SW 1271 (cell line): ENCODE results near the gene UTP11.

Experiments used
- DNase-seq, 2 experiments: peaks; one replicate each; lab custom pipeline; 2025; lab: John Stamatoyannopoulos, UW

UTP11 gene

DNA sequence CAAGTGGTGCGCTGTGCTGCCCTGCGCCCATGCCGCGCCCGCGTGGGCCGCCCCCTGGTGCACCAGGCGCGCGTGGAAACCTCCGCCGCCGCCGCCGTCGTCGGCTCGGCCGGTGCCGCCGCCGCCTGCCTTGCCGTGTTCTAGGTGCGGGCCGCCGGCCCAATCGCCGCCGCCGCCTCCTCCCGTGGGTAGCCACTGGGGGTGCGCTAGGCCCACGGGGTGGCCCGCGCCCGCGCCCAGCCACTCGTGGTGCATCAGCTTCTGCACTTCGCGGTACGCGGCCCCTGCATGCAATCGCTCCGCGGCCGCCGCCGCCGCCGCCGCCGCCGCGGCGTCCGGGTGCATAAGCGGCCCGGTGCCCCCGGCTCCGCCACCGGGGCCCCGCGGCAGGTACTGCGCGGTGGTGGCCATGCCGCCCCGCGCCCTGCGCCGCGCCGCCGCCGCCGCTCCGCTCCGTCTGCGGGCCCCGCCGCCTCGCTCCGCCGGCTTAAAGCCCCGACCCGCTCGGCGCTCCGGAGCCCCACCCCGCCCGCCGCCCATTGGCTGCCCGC, 33.9 kb downstream of the UTP11 start, which contains the start of gene POU3F1:
POU3F1 (minus strand) TSS at position 461 of the 551 bp plus-strand sequence; CDS start at position 411, 50 bp downstream.
- no peak for DNase-seq

DNA sequence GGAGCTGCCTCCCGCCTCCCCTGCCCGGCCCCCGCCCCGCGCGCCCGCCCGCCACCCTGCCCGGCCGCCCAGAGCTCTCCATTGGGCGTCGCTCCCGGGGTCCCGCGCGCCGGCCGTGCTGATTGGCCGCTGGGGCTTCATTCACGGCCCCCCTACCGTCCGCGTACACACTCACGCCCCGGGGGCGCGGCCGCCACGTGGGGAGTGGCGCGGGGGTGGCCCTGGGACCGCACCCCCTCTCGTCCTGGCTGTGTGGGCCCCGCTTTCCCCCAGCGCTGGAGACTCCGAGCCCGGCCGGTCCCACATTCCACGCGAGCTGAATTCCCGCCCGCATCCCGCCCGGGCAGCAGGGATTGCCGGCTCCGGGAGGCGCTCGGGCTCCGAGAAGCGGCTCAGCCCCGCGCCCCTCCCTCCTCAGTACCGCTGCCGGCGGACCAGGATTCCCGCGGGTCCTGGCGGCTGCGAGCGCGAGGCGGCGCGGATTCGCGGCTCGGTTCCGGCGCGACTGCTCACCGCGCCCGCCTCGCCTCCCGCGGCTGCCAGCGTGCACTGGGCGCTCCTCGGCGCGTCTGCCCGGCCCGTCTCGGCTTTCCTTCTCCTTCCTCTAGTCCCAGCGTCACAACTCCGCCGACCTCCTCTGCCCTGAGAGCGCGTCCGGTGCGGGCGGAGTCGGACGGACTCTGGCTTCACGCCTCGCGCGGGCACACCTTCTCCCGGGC, 34.5 kb downstream of the UTP11 start:
- DNase-seq, result peak; percentile 60 to 72

DNA sequence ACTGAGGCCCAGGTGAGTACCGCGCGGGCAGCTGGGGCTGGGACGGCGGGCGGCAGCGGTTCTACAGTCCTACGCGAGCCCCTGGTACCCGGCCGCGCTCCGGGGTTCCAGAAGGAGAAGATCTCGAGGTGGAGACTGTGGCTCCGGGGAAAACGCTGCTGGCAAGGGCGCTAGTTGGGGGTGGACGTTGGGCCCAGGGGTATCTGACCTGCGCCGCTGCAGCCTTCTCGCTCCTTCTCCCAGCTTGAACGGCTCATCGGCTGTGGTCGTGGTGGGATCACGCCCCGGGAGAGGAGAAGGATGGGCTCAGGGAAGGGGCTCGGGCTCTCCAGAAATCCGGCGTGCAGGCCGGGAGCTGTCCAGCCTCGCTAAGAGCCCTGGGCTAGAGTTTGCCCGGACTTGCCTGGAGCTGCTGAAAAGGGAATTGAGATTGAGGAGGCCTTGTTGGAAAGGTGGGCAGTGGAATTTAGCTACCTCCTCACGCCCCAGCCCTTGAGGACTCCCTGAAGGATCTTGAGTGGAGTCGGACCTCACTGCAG, 35.1 kb downstream of the UTP11 start:
- DNase-seq, result no peak

DNA sequence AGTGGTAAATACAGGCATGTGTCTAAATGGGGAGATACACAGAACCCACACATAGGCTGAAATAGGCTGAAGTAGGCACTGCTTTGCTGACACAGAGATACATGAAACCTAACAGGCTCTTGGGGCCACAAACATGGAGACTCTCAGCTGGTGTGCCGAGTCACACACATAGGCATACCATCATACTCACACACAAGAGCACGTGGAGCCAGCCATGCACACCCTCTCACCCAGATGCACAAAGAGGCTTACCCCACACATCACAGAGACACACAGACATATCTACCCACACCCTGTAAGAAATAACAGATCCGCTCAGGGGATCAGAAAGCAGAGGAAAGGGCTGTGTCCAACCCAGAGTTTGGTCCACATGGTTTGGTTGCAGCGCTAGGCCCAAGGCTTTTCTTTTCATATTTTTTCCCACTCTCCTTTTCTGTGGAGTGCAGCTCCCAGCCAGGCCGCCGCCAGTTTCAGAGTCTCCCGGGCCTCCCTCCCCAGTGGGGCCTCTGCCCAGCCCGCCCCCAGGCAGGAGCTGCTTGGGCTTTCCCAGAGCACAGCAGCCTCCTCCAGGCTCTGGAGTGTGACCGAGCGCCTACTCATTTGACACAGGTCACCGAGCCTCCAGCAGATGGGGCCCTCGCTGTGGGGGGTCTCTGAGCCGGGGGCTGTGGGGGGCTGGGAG, 38.0 kb downstream of the UTP11 start:
- no peak for DNase-seq

DNA sequence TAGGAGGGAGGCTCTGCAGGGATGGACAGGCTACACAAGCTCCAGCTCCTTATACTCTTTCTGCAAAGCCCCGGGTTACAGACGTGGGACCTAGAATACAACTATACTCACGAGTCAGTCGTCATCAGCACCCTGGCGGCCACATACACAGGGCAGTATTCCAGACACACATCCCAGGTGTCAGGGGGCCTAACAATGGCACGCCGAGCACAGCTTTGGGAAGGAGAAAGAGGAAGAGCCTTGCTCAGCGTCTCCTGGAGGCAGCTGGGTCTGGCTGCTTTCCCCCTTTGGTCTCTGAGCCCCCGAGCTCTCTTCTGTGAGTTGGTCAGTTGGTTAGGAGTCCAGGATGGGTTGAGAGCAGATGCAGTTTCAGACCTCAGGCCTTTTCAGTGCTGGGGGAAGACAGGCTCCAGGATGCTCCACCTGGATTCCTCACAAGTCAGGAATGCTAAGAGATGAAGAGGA, 38.6 kb downstream of the UTP11 start:
- DNase-seq, result no peak

DNA sequence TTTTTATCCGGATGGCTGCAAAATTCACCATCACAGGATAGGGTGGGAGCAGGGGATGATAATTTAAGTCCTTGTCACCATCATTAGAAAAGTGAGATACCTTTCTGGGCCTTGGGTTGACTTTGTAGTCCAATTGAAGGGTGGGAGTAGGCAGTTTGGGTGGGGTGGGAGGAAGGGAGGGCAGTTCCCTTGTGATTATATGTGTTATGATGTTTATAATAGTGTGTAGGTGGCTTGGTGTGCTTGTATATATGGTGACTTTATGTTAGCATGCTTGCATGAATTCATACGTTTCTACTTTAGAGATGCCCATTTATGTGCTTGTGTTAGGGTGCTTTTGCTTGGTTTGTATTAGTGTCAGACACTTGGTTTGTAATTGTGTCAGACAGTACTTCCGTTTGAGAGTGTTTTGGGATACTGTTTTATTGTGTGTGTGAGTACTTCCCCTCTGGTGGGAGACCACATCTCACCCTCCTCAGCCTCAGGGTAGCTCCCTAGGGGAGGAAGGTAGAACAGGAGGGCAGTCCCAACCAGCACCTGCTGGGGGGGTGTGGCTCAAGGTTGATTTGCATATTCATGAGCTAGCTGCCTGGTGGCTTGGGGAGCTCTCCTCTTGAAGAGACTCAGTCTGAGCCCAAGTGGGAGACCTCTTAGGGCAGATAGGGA, 40.3 kb downstream of the UTP11 start:
- no peak for DNase-seq

DNA sequence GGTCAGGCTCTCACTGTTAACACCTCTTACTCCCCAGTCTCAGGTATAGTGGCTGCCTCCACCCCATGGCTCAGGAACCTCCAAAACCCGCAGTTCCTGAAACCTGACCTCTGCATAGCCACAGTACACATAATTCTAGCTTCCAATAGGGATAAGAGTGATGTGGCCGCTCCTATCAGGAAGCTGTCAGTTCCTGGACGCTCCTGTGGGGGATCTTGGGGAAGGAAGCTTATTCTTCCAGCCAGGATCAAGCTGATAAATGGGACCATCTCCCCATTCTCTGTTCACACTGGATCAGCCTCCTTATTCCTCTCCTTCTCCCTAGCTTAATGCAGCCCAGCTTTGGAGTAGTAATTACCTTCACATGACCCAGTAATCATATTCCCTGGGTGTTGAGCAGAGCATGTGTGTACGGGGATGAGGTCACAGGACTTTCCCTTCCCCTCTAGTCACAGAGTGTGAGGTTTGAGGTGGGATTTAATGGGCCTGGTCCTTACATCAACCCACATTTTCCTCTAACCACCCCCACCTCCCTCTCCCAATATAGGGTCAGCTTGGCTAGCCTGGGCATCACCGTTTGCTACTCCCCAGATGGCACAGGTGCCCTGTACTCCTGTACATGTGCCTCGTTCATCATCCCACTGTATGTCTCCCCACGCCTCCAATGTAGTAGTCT, 41.0 kb downstream of the UTP11 start:
- DNase-seq, result no peak

DNA sequence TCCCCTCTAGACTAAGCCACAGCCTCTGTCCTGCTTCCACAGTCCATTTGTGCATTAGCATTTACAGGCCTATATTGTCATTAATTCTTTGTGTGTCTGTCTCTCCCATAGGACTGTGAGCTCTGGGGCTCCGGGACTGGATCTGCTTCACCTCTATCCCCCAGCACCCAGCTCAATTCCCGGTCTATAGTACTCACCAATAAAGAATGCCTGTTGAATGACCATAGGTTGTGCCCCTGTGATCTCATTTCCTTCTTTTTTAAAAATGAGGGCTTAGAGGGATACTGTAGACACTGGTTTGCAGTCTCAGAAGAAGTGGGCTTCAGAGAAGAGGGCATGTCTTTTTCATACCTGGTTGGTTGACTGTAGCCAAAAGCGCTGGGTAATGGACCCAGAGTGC, 42.9 kb downstream of the UTP11 start:
- no peak for DNase-seq

DNA sequence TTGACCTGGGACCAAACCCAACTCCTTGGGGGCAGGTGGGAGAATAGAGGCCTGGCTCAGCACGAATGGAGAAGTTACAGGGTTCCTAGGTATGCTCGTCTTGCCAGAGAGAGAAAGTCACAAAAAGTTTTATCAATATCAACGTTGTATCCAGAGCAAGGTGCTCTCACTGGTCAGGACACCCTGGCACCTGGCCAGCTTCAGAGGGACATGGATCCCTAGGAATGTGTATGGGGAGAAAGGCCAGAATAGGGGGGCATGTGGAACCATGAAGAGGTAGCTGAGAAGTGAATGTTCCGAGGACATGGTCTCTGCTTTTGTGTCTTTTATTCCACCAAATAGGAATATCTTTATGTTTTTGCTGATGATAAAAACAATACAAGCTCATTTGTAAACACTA, 43.4 kb downstream of the UTP11 start:
- no peak for DNase-seq

DNA sequence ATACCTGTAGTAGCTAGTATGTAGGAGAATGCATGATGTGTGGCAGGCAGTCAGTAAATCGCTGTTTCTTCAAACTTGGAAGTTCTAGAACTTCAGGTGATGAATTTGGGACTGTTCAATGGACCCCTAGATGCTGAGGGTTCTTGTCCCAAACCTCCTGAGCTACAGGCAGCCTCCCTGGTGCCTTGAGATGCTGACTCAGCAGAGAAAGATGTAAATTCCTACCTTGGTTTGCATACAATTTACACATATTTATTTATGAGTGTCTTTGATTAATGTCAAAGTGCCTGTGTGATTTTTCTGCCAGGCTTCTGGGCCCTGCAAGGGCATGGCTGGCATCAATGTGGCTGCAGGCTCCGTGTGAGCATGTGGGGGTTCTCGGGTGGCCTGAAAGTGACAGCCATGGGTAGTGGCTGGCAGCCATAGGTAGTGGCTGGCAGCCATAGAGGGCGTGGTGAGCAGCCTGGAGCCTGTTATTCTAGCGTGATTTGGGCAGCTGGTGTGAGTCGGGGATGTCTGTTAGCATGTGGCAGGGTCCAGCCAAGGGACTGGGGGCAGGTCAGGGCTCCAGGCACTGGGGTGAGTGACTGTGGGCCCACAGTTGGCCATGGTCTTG, 47.2 kb downstream of the UTP11 start:
- no peak for DNase-seq

DNA sequence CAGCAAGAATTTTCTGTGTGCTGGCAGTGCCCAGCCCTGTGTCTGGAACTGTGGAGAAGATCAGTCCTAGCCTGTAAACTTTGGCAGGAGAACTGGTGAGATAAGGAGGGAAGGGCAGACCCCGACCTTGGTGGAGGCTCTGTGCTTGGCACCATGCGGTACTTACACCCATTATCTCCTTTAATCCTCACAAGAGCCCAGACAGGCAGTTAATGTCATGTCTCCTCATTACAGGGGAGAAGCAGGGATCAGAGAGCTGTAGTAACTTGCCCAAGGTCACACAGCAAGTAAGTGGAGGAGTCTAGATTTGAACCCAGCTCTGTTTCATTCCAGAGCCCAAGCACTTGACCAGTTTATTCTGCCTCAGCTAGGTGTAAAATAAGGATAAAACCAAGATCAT, 48.0 kb downstream of the UTP11 start:
- DNase-seq, result no peak

DNA sequence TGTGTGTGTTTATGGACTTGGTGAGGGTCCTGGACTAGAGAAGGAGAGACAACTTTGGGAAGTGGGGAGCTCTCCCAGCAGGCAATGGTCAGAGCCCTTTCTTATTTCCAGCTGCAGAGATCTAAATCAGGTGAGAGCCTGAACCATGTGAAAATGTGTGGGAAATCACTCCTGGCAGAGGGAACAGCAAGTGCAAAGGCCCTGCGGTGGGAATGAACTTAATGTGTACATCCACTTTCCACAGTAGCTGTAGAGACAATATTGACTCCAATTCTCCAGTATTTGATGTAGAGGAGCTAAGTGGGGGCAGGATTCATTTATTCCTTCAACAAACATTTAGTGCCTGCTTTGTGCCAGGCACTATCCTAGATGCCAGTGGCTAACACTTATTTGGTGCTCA, 48.8 kb downstream of the UTP11 start:
- no peak for DNase-seq

DNA sequence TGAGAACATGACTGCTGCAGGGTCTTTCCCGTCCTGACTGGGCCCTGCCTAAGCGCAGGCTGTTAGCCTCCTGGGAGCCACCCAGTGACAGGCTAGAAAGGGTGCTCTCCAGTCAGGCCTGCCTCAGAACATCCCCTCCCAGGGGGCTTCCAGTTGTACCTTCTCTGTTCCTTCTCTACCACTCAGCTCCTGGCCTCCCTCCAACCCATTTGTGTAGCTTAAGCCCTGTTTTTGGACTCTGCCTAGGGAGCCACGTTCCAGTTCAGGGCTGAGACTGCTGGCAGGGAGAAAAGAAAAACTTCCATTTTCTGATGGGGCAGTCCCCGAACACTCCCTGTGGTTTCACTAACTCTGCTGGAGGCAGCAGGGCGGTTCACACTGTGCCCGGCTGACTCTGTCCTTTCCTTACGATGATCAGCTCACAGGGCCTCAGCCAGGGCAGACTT, 49.4 kb downstream of the UTP11 start:
- no peak for DNase-seq

DNA sequence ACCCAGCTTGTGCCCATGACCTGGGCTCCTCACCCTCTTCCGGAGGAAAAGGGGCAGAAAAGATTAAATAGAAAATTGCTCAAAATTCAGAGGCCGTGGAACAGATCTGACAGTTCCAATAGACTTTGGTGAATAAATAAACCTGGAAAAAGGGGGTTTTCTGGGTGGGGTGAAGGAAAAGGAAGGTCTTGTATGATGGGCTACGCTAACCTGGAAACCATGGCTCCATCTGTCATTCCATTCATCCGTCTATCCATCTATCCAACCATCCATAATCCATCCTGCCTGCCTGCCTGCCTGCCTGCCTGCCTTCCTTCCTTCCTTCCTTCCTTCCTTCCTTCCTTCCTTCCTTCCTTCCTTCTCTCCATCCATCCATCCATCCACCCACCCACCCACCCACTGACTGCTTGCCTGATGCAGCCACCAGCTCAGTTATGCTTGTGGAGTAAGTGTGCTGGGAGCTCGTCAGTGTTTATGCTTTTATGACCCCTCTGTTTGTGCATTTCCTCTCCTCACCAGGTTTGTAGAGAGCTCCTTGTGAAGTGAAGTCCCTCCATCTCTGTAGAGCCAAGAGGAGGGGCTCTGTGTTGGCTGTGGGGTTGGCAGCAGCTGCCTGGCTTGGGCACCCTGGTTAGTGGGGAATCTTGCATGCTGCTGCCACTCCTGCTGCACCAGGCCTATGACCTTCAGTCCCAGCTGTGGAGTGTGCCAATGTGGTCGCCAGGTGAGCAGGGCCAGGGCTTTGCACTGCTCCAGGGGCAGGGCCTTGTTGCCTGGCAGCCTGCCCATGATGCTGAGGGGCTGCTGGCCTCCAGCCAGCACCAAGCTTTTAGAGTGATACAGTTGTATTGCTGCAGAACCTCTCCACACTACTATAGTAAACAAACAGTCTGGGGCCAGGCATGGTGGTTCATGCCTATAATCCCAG, 50.1 kb downstream of the UTP11 start:
- DNase-seq, result no peak

DNA sequence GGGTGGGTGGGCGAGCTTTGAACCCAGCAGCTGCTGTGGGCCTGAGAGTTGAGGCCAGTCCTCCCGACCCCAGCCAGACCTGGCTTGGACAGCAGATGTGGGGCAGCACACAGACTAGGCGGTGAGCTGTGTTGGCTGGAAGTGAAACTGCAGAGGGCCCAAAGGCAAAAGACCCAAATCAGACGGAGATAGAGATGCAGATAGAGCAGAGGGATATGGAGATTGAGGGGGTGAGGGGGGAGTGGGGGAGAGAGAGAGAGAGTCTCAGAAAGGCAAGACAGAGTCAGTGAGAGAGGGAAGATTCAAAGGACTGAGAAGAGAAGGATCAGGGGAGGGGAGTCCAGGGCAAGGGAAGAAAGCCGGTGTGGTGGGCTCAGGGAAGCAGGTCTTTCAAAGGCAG, 51.1 kb downstream of the UTP11 start:
- no peak for DNase-seq

DNA sequence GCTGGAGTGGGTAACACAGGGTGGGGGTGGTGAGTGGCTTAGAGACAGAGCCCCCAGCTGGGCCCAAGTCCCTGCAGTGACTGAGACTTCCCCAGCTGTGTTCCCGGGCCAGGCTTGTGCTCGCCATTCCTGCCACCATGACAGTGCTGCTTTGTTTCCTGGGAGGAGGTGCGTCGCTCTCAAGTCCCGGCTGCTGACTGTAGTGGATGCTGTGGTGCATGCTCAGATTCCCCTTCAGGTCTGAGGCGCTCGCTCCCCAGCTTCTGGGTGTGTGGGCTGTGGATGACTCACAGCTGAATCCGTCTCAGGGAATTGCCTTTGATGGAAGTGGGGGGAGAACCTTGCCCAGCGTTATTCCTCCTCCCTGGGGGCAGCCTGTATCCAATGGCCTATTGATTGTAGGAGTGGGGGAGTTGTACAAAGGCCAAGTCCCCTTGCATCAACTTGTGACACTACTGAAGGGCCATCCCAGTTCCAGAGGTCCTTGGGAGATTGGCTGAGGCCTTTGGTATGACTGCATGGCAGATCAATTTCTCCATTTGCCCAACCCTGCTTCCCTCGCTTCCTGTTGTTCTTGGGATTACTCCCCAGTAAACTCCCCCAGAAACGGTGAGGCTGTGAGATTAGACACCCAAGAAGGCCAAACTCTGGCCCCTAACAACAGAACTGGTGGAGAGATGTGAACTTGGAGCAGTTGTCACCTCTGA, 51.8 kb downstream of the UTP11 start:
- no peak for DNase-seq

DNA sequence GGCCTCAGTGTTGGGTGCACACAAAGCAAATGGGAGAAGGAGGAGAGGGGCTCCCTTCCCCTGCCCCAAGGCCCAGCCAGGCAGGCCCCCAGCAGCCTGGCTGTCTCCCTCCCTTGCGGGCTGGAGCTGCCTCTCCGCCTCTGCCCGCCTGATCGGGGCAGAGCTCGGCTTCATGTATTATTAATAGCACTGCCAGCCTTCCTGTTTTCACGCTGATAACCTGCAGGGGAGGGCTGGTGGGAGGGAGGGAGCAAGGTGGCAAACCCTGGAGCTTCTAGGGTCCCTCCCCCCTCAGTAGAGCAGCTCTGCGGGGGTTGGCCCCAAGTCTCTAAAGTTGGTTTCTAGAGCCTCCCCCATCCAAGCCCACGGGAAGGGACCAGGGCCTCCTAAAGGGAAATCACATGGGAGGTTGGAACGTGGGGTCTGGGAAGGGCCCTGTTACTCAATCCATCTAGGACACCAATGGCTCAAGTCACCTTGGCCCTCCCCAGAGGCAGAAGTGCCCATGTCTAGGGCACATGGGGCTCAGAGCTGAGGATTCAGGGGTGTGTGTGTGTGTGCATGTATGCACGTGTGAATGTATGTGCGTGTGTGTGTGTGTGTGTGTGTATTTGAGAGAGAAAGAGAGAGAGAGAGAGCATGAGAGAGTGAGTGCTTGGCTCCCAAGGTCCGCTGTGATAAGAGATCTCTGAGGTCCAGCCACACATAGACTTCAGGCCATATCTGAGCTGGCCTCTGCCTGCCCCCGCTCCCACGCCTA, 55.9 kb downstream of the UTP11 start:
- no peak for DNase-seq

DNA sequence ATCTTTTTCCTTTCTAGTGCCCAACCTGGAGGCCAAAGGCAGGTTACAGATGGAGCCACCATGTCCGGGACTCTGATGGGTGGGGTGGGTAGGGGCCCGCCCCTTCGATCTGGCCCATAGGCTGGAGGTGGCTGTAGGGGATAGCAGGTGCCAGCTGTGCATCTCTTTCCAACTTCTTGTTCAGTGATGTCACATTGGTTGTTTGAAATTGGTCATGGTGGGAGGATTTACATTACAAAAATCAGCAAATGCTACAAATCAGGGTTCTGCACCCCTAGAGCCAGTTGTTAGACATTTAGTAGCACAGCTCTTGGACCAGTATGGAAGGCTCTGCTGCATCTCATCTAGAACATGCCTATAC, 56.4 kb downstream of the UTP11 start:
- DNase-seq, result no peak
